AG04450 (cell line): ENCODE measurements around the gene DACT1. TPM values are rescaled to one million over a fixed set of nuclear protein-coding genes. Genes with fewer than 3 reads are reported as not detected.

Source experiments
- CTCF ChIA-PET: fragments of 300-600, 350-600 bp; formaldehyde crosslinking; extraction: SDS; loops from one replicate; lab custom pipeline; 2022; ENCODE audit warnings: antibody characterized with exemption, inconsistent platforms; lab: Charles Lee
- POLR2A ChIA-PET: fragments of 350-600 bp; formaldehyde crosslinking; extraction: SDS; loops from one replicate; lab custom pipeline; 2021; ENCODE audit warnings: antibody characterized with exemption, inconsistent platforms; lab: Yijun Ruan, JAX
- DNase-seq: peaks from one replicate; pipeline ENCODE4 v3.0.0-alpha.2; 2011; ENCODE audit warnings: low read depth, low spot score
- H3K27ac ChIP-seq: one replicate; pipeline ENCODE4 v1.5.1; 2012; ENCODE audit warnings: low read depth, low read length, control low read depth
- H3K27me3 ChIP-seq: one replicate; pipeline ENCODE4 v1.6.0; 2012; ENCODE audit warnings: low read length; ENCODE audit not compliant: control insufficient read depth, insufficient read depth
- H3K4me3 ChIP-seq: 2 replicates; pipeline ENCODE4 v1.5.1; 2011; ENCODE audit warnings: mild to moderate bottlenecking, low read depth, low read length, control low read depth
- H3K9me3 ChIP-seq: 2 replicates; pipeline ENCODE4 v1.5.1; 2012; ENCODE audit warnings: low read length; ENCODE audit not compliant: control insufficient read depth, insufficient read depth
- polyA plus RNA-seq: library from polyadenylated mRNA; depleted of rRNA; stranded (reverse); fragments of >200 nt; gene quantifications from 2 replicates; pipeline ENCODE4 v1.2.3, GENCODE V29; 2011
- TF ChIP-seq, protein P1 (sequence below): IDR thresholded peaks from 2 replicates; pipeline ENCODE4 v1.5.1; 2011; ENCODE audit warnings: low read depth, low read length, control low read depth, inconsistent platforms

Gene DACT1
- polyA plus RNA-seq, 1 experiment = 6.1 TPM

DNA sequence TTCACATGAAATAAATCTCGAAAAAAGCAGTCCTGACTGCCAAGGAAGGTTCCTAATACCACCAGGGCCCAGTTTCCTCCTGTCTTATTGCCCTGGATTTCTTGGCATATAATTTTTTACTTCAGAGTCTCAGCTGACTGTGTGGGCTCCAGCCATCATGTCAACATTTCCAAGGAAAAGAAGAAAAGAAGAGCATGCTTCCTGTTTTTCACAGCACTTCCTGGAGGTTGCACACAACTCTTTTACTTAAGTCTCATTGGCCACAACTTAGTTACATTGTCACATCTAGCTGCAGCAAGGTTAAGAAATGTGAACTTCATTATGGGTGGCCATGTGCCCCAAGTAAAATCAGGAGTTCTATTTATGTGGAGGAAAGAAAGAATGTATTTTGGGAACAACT lies 24.3 kb downstream of the DACT1 start:
- Histone ChIP-seq H3K9me3 (no peaks in the 10 kb centered on the region), H3K27me3 (no peaks in the 10 kb centered on the region), H3K4me3 (no peak overlapping the region), H3K27ac (no peak overlapping the region)
- ChIA-PET POLR2A (no interaction called here), CTCF (interaction anchor here (1.0 kb wide), 1 partner anchor 23 kb away, joined by 6 read pairs; no protein-coding TSS in a partner anchor)
- TF ChIP-seq, protein P1, sequence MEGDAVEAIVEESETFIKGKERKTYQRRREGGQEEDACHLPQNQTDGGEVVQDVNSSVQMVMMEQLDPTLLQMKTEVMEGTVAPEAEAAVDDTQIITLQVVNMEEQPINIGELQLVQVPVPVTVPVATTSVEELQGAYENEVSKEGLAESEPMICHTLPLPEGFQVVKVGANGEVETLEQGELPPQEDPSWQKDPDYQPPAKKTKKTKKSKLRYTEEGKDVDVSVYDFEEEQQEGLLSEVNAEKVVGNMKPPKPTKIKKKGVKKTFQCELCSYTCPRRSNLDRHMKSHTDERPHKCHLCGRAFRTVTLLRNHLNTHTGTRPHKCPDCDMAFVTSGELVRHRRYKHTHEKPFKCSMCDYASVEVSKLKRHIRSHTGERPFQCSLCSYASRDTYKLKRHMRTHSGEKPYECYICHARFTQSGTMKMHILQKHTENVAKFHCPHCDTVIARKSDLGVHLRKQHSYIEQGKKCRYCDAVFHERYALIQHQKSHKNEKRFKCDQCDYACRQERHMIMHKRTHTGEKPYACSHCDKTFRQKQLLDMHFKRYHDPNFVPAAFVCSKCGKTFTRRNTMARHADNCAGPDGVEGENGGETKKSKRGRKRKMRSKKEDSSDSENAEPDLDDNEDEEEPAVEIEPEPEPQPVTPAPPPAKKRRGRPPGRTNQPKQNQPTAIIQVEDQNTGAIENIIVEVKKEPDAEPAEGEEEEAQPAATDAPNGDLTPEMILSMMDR = no peak
- DNase-seq = no peak

DNA sequence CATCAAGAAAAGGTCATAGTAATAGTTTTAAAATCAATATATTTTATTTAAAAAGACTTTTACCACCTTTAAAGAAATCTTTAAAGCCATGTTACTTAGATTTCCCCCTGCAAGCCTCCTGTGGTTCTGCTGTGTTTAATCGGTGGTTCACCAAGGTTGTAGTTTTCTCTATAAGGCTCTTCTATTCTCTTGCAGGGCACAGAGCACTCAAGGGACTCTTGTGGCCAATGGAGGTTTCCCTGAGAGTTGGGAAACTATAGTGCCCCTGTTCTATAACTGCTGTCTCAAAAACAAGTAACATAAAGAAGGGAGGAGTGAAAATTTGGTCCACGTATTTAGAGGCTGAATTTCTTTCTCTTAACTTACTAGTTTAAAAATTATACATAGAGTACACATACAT lies 25.0 kb downstream of the DACT1 start:
- H3K9me3 ChIP-seq = no peaks in the 10 kb centered on the region
- TF ChIP-seq, protein P1 = no peak
- ChIA-PET POLR2A (no interaction called here), CTCF (interaction anchor here (1.0 kb wide), 1 partner anchor 24 kb away, joined by 6 read pairs; no protein-coding TSS in a partner anchor)
- no peak overlapping the region for H3K4me3 ChIP-seq
- no peak for DNase-seq
- no peak overlapping the region for H3K27ac ChIP-seq
- H3K27me3 ChIP-seq = no peaks in the 10 kb centered on the region

DNA sequence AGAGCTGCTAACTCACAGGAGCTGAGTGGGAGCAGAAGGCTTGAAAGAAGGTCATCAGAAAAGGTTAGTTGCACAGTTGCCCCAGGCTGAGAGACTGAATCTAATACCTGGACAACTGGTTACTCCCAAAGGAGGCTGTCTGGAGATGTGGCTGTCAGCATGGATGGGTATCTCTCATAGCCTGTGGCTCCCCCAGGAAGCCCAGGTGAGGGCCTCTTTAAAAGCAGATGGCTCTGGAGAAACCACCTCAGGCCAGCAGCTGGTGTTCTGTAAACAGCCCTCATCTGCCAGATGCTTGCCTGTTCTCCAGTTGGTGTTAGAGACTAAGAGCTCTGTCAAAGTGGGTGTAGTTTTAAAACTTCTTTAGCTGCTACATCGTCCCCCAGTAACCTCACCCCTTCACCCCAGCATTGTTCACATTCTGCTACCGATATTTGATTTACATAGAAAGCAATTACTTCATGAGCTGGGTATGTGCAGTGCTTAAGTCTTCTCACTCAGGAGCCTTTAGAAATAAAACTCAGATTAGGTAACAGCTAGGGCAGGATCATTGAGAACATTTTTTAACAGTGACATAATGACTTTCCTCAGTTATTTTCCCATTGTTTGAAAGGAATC lies 25.8 kb downstream of the DACT1 start:
- POLR2A ChIA-PET = interaction anchor here (0.9 kb wide), 1 partner anchor 75 kb away, joined by 5 read pairs; no protein-coding TSS in a partner anchor
- no peak overlapping the region for H3K4me3 ChIP-seq
- peak overlapping the region; percentile 12 for H3K27ac ChIP-seq
- peaks cover 2% of the 10 kb centered on the region for H3K27me3 ChIP-seq
- DNase-seq = peak; percentile 65
- CTCF ChIA-PET = interaction anchor here (1.1 kb wide), 1 partner anchor 25 kb away, joined by 3 read pairs; no protein-coding TSS in a partner anchor
- H3K9me3 ChIP-seq = no peaks in the 10 kb centered on the region
- TF ChIP-seq, protein P1 = no peak

DNA sequence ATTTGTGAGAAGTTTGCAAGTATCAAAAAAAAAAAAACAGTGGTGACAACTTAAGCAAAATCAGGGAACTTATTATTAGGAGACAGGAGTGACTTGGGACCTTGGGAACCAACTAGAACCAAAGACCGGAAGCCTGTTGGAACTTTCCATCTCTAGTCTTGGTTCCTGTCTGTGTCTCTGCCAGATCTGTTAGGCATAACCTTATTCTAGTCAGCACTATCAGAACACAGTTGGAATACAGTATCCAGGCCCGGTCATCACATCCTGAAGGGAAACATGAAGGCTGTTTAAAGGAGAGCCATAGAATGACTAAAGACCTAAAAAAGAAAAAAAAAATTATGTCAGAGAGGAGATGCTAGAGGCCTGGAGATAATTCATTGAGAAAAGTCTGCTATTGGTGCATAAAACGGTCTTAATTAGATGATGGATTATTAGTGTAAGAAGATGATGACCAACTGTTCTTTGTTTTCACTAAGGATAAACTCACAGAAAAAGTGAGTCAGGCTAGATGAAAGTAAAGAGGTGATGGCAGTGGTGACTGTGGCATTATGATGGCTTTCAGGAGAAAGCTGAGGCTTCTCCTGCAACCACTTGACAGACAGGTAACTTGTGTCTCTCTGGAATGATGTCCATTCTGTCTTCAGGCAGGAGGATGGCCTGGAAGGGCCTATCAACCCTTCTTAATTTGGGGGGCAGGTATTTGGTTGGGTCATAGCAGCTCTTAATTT lies 28.2 kb downstream of the DACT1 start:
- DNase-seq = no peak
- Histone ChIP-seq H3K27ac (no peak overlapping the region), H3K9me3 (no peaks in the 10 kb centered on the region), H3K4me3 (no peak overlapping the region), H3K27me3 (peaks cover 2% of the 10 kb centered on the region)
- ChIA-PET CTCF (interaction anchor here (0.9 kb wide), 1 partner anchor 23 kb away, joined by 3 read pairs; no protein-coding TSS in a partner anchor), POLR2A (no interaction called here)
- TF ChIP-seq, protein P1 = no peak

DNA sequence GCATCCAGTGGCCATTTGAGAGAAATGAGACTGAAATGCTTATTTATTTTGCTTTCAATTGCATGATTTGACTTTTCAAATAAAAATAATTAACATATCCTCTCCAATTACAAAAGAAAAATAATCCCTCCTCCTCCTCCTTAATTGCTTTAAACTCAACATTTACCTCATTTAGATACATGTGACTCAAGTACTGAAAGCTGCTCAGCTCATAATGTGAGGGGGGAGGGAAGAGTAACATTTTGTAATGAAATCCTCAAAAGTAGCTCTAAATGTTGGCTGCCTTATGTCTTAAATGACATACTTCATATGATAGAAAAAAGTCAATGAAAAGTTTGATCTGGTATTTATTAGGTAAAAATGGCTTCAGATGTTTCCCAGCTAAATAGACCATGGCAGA lies 29.0 kb downstream of the DACT1 start:
- ChIA-PET POLR2A (no interaction called here), CTCF (interaction anchor here (0.5 kb wide), 1 partner anchor 32 kb away, joined by 4 read pairs; no protein-coding TSS in a partner anchor)
- Histone ChIP-seq H3K27ac (no peak overlapping the region), H3K4me3 (no peak overlapping the region), H3K9me3 (no peaks in the 10 kb centered on the region), H3K27me3 (peaks cover 4% of the 10 kb centered on the region)
- TF ChIP-seq, protein P1 = no peak
- no peak for DNase-seq
